ENCODE data around the gene SLC25A19. TPM values are rescaled to one million over a fixed set of nuclear protein-coding genes. Genes with fewer than 3 reads are reported as not detected.
A peak's percentile ranks its signal among the peaks of the same experiment; 100 is the strongest.

The SLC25A19 gene
- total and polyA plus RNA-seq, 9 of the 15 experiments (the other 6 are each of a cell fraction or from before 2014, with no cell fraction given), result 33.4 to 76.6 (median 55.3) TPM

- no peak for TF ChIP-seq ZNF639 (CRISPR knock-in tag; conservative IDR thresholded peaks at IDR 0.05 in 1 of 2, IDR thresholded peaks at IDR 0.05 in 1 of 2)
- TF ChIP-seq CREM (IDR thresholded peaks at IDR 0.05; ENCODE audit: low read depth), result no peak
- TF ChIP-seq NR4A1 (CRISPR knock-in tag; IDR thresholded peaks at IDR 0.05), result no peak
- no peak for TF ChIP-seq NR4A1 (tag; IDR thresholded peaks at IDR 0.05)
- peak in 1 of 3 experiments; percentile 18; a peak in 1 of 6 replicates for TF ChIP-seq ZBTB11 (CRISPR knock-in tag; IDR thresholded peaks at IDR 0.05)
- TF ChIP-seq, protein P1, sequence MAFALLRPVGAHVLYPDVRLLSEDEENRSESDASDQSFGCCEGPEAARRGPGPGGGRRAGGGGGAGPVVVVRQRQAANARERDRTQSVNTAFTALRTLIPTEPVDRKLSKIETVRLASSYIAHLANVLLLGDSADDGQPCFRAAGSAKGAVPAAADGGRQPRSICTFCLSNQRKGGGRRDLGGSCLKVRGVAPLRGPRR (CRISPR knock-in tag; IDR thresholded peaks at IDR 0.05), result peak; percentile 56; the same call in 1 of the 2 replicates
- no peak for TF ChIP-seq PCBP1 (IDR thresholded peaks at IDR 0.05; ENCODE audit: low read depth, low read length, poor library complexity, severe bottlenecking)
- TF ChIP-seq ZNF592 (IDR thresholded peaks at IDR 0.05), result no peak
- no peak for TF ChIP-seq DLX4 (CRISPR knock-in tag; IDR thresholded peaks at IDR 0.05)
- no peak for TF ChIP-seq SMARCE1 (IDR thresholded peaks at IDR 0.05)
- no peak for TF ChIP-seq TAF1 (IDR thresholded peaks at IDR 0.05; ENCODE audit: control insufficient read depth, extremely low read depth, insufficient read depth, low read length, severe bottlenecking)
- TF ChIP-seq, protein P2, sequence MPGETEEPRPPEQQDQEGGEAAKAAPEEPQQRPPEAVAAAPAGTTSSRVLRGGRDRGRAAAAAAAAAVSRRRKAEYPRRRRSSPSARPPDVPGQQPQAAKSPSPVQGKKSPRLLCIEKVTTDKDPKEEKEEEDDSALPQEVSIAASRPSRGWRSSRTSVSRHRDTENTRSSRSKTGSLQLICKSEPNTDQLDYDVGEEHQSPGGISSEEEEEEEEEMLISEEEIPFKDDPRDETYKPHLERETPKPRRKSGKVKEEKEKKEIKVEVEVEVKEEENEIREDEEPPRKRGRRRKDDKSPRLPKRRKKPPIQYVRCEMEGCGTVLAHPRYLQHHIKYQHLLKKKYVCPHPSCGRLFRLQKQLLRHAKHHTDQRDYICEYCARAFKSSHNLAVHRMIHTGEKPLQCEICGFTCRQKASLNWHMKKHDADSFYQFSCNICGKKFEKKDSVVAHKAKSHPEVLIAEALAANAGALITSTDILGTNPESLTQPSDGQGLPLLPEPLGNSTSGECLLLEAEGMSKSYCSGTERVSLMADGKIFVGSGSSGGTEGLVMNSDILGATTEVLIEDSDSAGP (CRISPR knock-in tag; IDR thresholded peaks at IDR 0.05), result no peak
- no peak for TF ChIP-seq TAL1 (IDR thresholded peaks at IDR 0.05)
- TF ChIP-seq NR2F6 (CRISPR knock-in tag; IDR thresholded peaks at IDR 0.05), result no peak; the same call in 1 of the 2 replicates
Measured at GRCh38 chr17:75260641-75261335, 28.4 kb downstream of the SLC25A19 start (continued).
